ENCODE results near the gene FAM78B.

Gene FAM78B

DNA sequence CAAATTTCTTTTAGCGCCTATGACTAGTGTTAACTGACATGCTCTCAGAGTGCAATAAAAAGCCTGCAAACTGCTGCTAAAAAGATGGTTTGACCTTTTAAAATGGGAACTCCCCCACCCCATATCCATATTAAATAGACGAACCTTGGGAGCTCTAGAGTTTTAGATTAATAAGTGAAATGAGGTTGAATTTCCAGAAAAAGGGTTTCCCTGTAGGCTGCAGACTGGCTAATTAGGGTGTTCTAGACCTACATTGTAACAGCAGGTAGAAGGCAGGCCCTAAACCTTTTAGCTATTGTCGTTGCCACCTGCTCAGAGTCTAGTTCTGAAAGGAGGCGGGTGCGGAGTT, 2.2 kb downstream of the FAM78B start:
- no peak for DNase-seq

DNA sequence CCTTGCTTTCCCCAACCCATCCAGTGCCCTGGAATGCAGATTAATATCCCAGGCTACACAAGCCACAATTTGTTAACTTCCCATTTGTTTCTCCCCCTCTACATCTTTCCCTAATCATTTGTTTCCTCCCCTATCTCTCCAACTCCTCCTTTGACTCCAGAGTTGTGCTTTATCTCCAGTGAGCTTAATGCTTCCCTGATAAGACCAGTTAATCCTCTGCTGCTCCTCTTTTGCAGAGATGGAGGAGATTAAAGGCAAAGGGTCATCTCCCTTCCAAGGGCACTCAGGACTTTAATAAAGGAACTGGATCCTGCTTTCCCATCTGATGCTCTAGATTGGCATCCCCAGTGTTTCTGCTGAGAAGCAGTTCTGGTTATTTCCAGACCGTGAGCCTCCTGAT, 7.1 kb downstream of the FAM78B start:
- no peak for DNase-seq

DNA sequence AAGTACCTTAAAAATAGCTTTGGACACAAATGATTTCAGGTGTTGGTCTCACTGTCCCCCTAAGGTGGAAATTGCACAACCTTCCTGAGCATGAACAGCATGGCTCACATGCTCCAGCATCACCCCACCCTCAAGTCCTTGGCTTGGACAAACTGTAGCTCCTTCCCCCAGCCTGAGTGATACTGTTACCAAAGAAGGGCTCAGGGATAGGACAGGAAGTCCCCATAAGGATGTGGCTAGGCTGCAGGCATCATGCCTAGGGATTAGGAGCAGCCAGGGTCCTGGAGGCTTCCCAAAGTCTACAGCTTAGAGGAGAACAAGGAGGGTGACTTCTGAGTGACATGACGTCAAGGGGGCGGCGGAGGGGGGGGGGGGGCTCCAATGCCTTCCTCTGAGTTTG, 10.1 kb downstream of the FAM78B start:
- DNase-seq: no peak

DNA sequence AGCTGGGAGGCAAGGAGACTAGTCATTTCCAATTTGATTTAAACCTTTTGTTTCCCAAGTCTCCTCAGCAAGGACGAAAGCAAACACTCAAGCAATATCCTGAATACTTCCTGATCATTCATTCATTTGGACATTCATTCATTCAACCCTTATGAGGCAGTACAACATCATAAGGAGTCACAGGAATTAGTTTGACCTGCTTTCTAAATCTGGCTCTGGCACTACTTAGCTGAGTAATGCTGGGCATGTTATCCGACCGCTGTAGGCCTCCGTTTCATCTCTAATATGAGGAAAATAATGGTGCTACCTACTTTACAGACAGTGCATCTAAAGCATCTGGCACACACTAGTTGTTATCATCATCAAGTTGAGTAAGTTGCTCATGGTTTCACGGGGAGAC, 11.7 kb downstream of the FAM78B start:
- DNase-seq: no peak

DNA sequence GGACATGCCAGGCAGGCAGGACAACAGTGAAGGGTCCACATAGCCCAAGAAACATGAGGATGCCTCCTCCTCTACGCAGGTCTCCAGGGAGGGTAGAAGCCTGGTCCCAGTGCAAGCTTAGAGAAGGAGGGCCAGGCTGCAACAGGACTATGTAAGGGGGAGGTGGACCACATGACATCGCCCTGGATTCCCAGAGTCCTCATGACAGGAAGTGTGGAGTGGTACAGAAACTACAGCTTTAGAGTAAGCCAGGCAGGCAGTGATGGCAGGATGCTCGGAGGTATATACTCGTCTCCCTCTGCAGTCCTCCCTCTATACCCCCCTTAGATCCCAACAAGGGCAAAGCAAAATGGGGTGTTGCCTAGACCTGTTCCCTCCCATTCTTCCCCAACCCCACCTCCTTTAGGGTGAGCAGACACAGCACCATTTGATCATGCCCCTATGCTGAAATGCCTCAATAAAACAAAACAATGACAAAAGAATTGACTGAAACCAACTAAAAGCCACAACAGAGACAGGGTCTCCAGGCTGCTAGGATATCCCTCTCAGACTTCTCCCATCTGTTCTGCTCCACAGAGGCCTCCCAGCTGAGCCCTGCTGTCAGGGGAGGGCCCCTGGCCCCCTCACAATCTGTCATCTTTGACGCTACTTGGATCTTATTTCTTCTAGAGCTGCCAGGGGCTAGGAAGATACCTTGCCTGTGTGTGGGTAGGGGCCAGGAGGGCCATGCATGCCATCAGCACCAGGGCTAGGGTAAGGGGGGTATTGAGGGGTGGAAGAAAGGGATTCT, 13.1 kb downstream of the FAM78B start:
- DNase-seq: peak; percentile 98

DNA sequence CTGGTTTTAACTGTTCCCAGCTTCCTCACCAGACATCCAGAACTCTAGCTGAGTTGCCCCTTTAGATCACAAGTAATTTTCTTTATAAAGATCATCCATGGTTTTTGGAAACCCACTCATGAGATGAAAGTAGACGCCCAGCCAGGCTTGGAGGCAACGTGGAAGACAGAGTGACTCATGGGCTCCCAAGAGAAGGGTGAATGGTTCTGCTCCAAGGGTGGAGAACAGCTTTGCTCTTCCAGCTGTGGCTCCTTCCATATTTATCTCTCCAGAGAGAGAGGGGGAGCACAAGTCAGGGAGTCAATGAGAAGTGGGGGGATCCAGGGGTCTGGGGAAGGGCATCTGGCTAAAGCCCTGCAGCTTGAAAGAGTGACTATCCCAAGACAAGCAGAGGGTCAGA, 13.8 kb downstream of the FAM78B start:
- no peak for DNase-seq

DNA sequence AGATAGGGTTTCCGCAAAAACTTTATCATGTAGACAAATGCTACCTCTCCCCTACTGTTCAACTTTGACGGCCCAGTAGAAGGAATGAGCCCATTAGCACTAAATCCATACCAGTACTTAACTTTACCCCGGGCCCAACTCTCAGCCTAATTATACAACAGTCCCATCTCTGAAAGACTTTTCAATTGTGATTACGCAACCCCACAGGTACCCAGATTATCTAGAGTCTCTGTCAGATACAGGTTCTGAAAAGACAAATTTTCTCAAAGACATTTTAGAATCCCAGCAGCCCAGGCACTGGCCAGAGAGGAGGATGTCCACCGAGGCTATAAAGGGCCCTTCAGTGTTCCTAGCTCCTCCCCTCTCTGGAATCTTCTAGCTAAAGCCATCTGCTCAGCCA, 15.0 kb downstream of the FAM78B start:
- DNase-seq: no peak

DNA sequence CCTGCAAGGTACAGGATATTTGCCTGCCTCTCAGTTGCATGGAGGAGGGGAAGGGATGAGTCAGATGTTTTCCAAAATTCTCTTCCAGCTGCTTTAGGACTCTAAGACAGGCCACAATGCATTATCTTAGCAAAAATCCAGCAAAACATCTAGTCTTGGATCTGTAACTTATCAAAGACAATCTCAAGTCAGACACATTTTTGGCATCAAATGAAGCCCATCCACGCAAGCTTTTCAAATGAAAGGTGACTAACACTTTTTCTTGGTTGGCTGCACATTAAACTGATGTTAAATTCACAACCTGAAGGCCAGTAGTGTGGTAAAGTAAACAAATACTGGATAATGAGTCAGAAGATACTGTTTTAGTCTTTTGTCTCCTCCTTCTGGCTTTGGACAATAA, 21.3 kb downstream of the FAM78B start:
- DNase-seq: no peak

DNA sequence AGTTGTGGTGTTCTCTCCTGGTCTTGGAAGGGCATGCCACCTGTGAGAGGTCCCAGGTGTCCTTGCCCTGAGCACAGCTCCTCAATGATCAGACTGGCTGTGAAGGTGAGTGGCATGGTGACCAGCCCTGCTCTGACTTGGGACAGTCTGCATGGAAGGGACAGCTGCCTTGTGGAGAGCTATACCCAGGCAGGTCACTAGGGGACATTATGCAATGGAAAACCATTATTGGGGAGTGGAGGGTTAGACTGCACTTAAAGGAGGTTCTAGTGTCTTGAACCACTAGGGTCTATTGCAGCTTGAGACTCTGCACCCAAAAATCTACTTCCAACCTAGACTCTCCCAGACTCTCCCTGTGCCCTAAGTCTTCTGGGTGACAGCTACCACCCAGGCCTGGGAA, 24.8 kb downstream of the FAM78B start:
- no peak for DNase-seq

DNA sequence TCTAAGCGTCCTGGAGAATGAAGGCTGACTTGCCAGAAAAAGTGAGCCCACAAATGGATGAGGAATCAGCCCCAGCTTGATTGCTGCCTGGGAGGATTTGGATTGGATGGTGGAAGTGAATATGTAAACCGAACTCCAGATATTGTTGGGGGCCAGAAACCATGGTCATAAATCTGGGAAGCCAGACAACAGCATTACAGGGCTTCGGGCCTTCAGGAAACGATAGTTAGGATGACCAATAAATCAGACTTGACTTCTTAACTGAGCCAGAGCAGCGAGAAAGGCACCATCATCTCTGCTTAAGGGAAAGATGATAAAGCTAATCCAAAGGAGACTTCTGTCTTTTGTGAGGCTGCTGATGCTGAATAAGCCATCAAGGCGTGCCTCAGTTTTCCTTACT, 26.6 kb downstream of the FAM78B start:
- DNase-seq: no peak

DNA sequence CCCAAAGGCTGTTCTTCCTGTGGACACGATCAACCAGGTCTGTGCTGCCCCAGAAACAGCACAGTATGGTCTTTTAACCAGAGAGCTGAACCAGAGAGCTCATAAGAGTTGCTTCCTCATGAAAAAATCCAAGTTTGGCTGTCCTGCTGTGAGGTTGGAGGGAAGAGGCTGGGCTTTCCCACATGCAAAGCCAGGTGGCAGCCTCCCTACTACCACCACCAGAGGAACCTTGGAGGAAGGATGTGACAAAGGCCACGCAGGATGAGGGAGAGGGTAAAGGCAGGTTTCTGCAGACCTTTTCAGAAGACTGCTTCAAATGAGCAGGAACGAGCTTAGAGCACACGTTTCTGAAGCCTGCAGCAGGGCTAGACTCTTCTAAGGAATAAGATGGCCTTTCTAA, 27.1 kb downstream of the FAM78B start:
- DNase-seq: no peak

DNA sequence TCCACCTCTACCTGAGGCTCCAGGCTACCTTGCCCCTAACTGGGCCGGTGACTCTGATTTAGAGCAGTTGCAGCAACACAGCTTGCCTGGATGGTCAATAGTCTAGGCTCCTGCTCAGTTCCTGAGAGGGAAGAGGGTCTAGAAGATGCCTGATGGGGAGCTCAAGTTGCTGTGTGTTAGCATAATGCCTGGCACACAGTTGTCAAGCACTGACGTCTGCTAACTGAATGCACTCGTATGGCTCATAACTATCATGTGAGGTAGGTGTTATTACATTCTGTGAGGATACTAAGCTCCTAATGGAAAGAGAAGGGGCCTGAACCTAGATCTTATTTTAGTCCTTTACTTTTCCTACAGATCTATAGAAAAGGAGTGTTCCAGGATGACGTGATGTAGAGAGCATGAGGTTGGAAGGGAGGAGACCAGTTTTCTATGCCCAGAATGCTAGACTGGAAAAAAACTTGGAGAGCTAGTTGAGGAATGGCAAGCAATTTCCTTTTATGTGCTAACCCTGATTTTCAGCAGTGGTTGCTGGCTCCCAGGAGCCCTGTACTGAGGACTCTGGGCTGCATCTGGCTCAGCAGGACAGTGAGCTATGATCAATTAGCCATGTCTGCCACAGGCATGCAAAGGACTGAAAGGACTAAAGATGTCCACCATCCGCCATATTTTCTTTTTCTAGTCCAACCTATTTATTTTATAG, 30.0 kb downstream of the FAM78B start:
- no peak for DNase-seq

DNA sequence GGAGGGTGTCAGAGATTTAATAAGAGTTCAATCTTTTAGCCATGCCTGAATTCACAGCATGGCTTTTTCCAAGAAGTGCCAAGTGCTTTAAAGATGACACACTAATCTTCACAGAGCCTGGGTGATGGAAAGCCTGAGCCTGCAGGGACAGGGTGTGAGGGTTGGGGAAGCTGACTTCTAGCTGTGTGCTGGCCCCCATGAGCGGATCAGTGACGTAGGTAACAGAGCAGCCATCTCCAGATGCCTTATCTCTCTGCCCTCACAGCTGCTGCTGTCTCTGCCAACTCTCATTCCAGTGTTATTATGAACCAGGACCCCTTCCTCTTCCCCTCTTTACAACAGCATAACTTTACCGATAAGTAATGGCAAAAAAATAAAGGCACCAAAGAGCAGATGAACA, 30.6 kb downstream of the FAM78B start:
- no peak for DNase-seq

DNA sequence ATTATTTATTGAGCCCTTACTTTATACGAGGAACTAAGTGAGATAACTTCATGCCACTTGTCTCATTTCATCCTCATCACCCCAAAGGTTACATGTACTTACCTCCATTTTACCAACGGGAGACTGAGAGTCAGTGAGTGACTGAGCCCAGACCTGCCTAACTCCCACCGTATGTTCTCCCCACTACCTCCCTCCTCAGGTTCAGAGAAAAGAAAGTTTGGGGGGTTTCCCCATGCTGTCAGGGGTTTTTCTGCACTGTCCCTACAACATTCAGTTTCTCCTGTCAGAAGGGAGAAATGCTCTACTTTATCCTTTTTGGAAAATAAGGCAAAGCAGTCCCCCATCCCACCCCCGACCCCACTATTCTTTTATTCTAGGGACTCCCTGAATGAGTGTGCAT, 32.9 kb downstream of the FAM78B start:
- DNase-seq: no peak

DNA sequence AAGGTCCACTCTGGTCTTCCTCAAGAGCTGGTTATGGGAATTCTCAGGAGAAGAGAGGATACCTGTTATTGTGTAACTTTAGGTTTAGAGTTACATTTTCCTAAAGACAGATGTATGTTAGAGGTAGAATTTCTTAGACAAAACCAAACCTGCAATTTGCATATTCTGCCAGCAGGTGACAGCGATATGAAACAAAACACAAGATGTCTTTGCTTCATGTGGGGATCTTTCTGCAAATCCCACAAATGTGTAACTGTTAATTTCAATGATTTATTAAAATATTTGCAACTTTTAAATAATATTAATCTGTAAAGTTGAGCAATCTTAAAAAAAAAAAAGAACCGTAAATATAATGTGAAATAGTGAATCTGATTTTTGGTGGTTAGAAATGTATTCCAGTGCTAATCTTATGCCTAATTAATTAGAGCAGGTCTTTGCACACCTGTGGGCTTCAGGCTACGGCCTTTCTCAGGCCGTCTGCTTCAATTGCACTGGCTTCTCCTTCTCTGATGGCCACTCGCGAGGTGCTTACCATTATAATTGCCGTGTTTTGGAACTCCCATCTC, 33.4 kb downstream of the FAM78B start:
- no peak for DNase-seq

DNA sequence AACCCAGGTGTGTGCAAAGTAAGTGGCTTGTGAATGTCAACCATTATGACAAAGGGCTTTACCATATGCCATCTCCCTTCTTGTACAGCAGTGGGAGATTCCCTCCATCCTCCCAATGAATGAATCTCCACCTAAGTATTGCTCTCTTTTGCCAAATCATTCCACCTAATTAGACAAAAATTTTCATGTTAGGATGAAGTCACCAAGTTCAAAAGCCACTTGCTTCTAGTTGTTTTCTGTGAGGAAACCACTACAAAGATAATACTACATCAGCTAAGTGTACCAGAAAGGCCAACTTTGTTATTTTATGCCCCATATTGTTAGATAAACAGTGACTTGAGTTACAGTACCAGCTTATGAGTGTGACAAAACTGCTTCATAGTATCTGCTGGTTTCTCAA, 34.3 kb downstream of the FAM78B start:
- DNase-seq: no peak

DNA sequence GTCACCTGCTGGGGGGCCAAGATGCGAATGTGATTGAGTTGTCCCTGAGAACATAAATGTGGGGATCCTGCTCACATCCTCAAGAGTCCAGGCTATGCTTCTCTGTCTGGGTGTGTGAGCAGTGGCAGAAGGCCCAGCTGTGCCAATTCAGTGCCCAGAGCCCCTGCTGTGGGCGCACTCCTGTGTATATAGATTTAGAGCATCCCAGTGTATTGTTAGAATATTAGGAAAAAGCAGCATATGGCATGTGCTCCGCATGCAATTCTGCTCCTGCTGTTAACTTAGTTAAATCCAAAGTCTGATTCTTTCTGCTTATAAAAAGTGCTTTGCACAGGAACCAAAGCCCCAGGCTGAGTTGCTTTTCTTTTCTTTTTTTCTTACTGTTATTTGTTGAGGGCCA, 37.8 kb downstream of the FAM78B start:
- peak; percentile 22 for DNase-seq

DNA sequence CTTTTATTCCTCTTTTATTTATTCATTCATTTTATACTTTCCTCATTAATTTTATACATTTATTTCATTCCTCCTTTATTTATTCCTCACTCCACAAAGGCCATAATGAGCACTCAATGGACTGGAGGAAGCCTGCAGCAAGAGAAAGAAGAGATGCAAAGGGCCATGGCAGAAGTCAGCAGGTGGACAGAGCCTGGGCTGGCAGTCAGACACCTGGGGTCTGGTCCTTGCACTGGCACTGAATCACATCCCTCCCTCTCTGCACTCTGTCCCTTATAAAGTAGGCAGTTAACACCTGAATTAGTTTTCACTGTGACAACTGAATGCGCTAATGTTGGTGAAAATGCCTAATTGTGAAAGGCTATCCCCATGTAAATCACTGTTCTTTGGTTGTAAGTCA, 38.6 kb downstream of the FAM78B start:
- DNase-seq: no peak

DNA sequence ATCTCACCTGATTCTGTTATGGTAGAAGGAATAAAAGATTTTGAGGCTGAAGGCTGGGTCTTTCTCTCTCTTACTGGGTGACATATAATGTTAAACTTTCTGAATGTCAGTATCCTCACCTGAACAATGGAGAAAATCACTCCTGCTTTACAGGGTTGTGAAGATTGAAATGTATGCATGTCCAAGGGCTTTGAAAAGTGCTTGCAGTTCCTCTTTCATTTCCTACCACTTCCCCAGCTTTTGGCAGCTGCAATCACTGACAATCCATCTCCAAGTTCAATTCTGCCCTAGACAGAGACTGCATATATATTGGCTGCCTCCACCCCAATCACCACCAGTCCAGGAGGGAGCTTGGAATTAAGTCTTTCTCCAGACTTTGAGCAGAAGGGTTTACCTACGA, 39.8 kb downstream of the FAM78B start:
- no peak for DNase-seq

DNA sequence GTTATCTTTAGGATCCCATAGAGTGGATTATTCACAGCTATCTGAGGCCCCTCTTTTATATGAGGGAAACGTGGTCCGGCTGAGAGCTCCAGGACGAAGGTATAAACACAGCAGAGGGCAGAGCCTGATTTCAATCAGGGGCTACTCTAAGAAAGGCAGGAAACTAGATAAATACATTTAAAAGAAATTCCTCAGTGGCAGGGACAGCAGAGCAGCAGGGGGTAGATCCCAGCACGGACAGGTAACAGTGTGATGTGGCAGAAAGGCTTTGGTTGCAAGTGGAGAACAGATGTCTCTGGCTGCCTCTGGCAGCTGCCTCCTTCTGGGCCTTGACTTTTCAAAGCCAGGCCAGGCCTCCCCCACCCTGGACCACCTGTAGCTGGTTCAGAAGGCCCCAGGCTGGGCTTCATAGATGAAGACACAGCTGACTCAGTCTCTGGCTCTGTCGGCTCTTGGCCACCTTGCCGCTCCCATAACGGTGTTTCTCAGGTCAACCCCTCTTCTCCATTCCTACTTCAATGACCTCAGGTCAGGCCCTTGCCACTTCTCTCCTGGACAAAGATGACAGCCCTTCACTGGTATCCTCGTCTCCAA, 43.8 kb downstream of the FAM78B start:
- DNase-seq: no peak

DNA sequence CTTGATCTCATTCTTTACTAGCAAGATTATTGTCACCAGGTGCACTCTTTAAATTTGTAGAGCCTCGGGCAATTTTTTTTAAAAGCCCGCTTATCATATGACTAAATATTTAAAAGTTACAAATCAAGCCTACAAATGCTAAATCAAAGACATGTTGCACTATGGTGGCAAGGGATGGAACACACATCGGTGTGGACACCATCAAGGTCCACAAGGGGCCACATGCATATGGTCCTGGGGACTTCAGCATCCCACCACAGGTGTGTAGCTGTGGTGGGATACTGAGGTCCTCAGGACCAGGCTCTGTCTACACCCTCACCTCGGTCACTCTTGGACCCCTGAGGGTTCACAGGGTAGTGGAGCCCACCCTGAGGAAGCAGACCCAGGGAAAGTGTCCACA, 45.8 kb downstream of the FAM78B start:
- DNase-seq: no peak

DNA sequence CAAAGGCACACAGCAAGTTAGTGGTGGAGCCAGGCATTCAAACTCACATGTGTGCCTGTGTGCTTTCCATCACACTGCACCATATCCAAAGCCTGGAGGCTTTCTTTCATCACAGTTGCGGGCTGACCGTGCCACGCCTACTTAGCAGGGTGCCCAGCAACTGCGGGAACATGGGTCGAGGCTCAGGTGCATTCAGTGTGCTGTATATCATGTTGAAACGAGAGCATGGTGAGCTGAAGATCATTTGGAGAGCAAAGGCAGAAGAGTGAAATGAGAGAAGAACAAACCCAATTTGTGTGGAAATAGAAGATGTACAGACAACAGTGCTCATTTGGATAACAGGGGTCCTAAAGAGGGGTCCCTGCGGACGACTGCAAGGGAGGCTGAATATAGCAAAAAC, 46.5 kb downstream of the FAM78B start:
- DNase-seq: no peak

DNA sequence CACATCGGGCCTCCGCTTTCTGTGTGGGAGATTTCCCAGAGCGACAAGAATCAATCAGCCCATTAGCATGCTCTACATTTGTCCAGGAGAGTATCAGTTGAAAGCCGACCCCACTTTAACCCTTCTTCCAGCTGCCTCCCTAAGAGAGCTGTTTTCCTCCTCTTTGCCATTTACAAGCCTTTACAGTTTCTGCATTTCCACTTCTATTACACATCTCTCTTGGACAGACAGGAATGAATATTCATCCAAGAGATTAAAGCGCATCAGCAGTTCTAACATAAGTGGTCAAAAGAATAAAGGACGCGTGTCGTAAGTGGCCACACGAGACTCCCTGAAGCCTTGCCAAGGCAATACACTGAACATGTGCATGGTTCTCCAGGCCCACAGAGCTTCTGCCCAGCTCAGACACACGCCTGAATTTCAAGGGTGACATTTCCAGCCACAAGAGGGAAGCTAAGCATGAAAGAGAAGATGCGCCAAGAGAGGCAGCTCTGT, 47.3 kb downstream of the FAM78B start:
- DNase-seq: no peak

DNA sequence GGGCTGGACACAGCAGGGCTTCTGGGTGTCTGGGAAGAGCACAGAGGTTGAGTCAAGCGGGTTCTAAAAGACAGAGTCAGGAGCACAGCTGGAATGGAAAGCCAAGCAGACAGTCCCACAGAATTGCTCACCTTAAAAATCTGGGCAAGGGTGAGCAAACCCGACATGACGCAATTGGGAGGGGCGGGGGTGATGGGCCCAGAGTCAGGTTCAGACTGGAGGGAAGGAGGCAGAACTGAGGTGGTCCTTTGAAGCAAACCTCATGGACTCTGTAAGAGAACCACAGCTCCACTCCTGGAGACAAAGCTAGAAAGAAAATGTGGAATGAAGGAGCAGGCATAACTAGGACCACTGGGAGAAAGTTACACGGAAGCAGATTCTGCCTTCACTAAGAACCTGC, 49.0 kb downstream of the FAM78B start:
- DNase-seq: no peak

Data from NCI-H1694 treated with DMSO at 0.1 percent for 48 hours (cell line).